Ovary (tissue), 9 donors: ENCODE results near the gene ADNP2. TPM values are rescaled to one million over a fixed set of nuclear protein-coding genes. Genes with fewer than 3 reads are reported as not detected.

Experiments
- DNase-seq, 5 donors: peaks; one replicate each; pipeline ENCODE4 v3.0.0-alpha.2; 2019 to 2020
- H3K27ac ChIP-seq, 2 donors: fragments of 200-600 bp; one replicate each; pipeline versions ENCODE4 v1.5.1 to v1.8.0; 2019 to 2022
- H3K27me3 ChIP-seq: fragments of 200-600 bp; one replicate; pipeline ENCODE4 v1.8.0; 2022
- H3K36me3 ChIP-seq: fragments of 200-600 bp; sonication (generic); one replicate; pipeline ENCODE4 v1.5.1; 2019
- H3K4me1 ChIP-seq: one replicate; pipeline ENCODE4 v1.8.1; 2013; ENCODE audit warnings: mild to moderate bottlenecking, moderate library complexity; ENCODE audit not compliant: insufficient read depth
- H3K4me3 ChIP-seq: fragments of 200-600 bp; sonication (generic); one replicate; pipeline ENCODE4 v1.5.1; 2017
- H3K9me3 ChIP-seq, 2 donors: fragments of 200-600 bp in 1 of 2; sonication (generic) in 1 of 2; one replicate each; pipeline versions ENCODE4 v1.5.1 to v1.8.1; 2013 to 2019; ENCODE audit warnings: mild to moderate bottlenecking in 1 of 2, moderate library complexity in 1 of 2
- CTCF ChIP-seq, 3 donors: fragments of 450-650 bp in 2 of 3; fragments of 200-600 bp in 1 of 3; IDR thresholded peaks; one replicate each; pipeline versions ENCODE4 v1.5.1 to v1.8.0; 2016 to 2022; ENCODE audit warnings: antibody characterized with exemption in 3 of 3, mild to moderate bottlenecking in 1 of 3
- EP300 ChIP-seq: sonication (generic); formaldehyde crosslinking; IDR thresholded peaks from one replicate; pipeline ENCODE4 v1.6.1; 2017; ENCODE audit warnings: antibody characterized with exemption
- POLR2A ChIP-seq: fragments of 450-650 bp; IDR thresholded peaks from one replicate; pipeline ENCODE4 v1.6.1; 2017; ENCODE audit warnings: antibody characterized with exemption, mild to moderate bottlenecking, moderate library complexity
- WGBS, 3 donors: extraction: QIAGEN DNeasy Blood & Tissue Kit in 1 of 3; methylation state at CpG; one replicate each; pipeline versions ENCODE4 v1.1.5 to v1.1.7; 2013 to 2017; 5-methylcytosine and 5-hydroxymethylcytosine counted together
- intact Hi-C, 4 donors: fragments of 100-400 bp; cut with DNase I; formaldehyde crosslinking; loops; one replicate each; pipeline versions ENCODE4 v1.11.0 to v1.15.1; 2022 to 2023
- polyA plus RNA-seq, 2 donors: library from polyadenylated mRNA; stranded (reverse); fragments of 200-250 nt in 1 of 2; fragments of 350-450 nt in 1 of 2; fragmentation: Illumina TruSeq in 1 of 2; extraction: RNeasy Lipid Tissue Mini Kit (QIAGEN cat#74804) in 1 of 2; gene quantifications; one replicate each; pipeline ENCODE4 v1.2.3, GENCODE V29; 2013 to 2014
- total RNA-seq, 7 donors: library from RNA; depleted of rRNA in 2 of 7; stranded (reverse); fragments of >200 nt in 2 of 7; fragmentation: NEBNext Ultra II Directional in 3 of 7; extraction: Animal tissue kit (Norgen Biotek cat#: 25700) in 3 of 7; gene quantifications; one replicate each; pipeline versions ENCODE4 v1.1.0 to v1.2.4, GENCODE V29; 2016 to 2023
- donor health status: DM: no; HTN: no; CAD: no; lungs with moderate emphysema.
- donor health status: DM: no; HTN: no; CAD: no.
- donor health status: Bipolar disorder and iron deficiency.
- donor health status: DM: yes; HTN: yes; CAD: no.
- donor health status: DM: no; HTN: no; CAD: no.
- donor health status: DM: yes; HTN: yes; CAD: no.

The ADNP2 gene
- total and polyA plus RNA-seq, 9 donors, result 6.7 to 24.6 (median 16.7) TPM

- no peak for TF ChIP-seq CTCF (IDR thresholded peaks at IDR 0.05)
- TF ChIP-seq EP300, result no peak
- no peak for TF ChIP-seq POLR2A
- 88 to 95% (median 90%) methylated on average over 2 of the region's 2 CpGs for WGBS, 3 donors
- peaks cover 5% of the 10 kb centered on the region for H3K4me1 ChIP-seq
- no peak overlapping the region for H3K4me3 ChIP-seq
- intact Hi-C loops, result no loop called here
- no peaks in the 10 kb centered on the region for H3K27me3 ChIP-seq
- H3K36me3 ChIP-seq, result no peaks in the 10 kb centered on the region
- H3K27ac ChIP-seq, result no peak overlapping the region
- H3K9me3 ChIP-seq, result no peaks in the 10 kb centered on the region
- DNase-seq, result no peak
Observed at GRCh38 chr18:80168346-80168745, 59.3 kb downstream of the ADNP2 start.

- Histone ChIP-seq H3K36me3 (no peaks in the 10 kb centered on the region), H3K9me3 (no peaks in the 10 kb centered on the region), H3K27me3 (no peaks in the 10 kb centered on the region), H3K4me3 (no peak overlapping the region), H3K27ac (no peak overlapping the region), H3K4me1 (peaks cover 5% of the 10 kb centered on the region)
- 91 to 94% (median 93%) methylated on average over 15 of the region's 15 CpGs for WGBS, 3 donors
- peak in 2 of 5 donors; percentile 19 to 33 for DNase-seq
- TF ChIP-seq EP300, result no peak
- TF ChIP-seq POLR2A, result no peak
- TF ChIP-seq CTCF (IDR thresholded peaks at IDR 0.05), result no peak
- intact Hi-C loops, result no loop called here
Observed at GRCh38 chr18:80168982-80169381, 59.9 kb downstream of the ADNP2 start.

- H3K4me3 ChIP-seq, result no peak overlapping the region
- TF ChIP-seq CTCF (IDR thresholded peaks at IDR 0.05), result no peak
- TF ChIP-seq POLR2A, result no peak
- no peak for TF ChIP-seq EP300
- H3K9me3 ChIP-seq, result no peaks in the 10 kb centered on the region
- peaks cover 5% of the 10 kb centered on the region for H3K4me1 ChIP-seq
- intact Hi-C loops, result no loop called here
- no peak overlapping the region for H3K27ac ChIP-seq
- DNase-seq, result peak in 1 of 5 donors; percentile 28
- 89 to 94% (median 94%) methylated on average over 17 of the region's 17 CpGs for WGBS, 3 donors
- no peaks in the 10 kb centered on the region for H3K36me3 ChIP-seq
- H3K27me3 ChIP-seq, result no peaks in the 10 kb centered on the region
Observed at GRCh38 chr18:80169607-80170006, 60.5 kb downstream of the ADNP2 start.

- peak in 1 of 5 donors; percentile 38 for DNase-seq
- no peak overlapping the region for H3K4me3 ChIP-seq
- TF ChIP-seq CTCF (IDR thresholded peaks at IDR 0.05), result no peak
- TF ChIP-seq EP300, result no peak
- H3K9me3 ChIP-seq, result no peaks in the 10 kb centered on the region
- 70 to 73% (median 71%) methylated on average over 7 of the region's 7 CpGs for WGBS, 3 donors
- H3K27me3 ChIP-seq, result no peaks in the 10 kb centered on the region
- peaks cover 5% of the 10 kb centered on the region for H3K4me1 ChIP-seq
- no peaks in the 10 kb centered on the region for H3K36me3 ChIP-seq
- intact Hi-C loops, result no loop called here
- no peak overlapping the region for H3K27ac ChIP-seq
Observed at GRCh38 chr18:80170395-80171053, 61.5 kb downstream of the ADNP2 start.
